Measurements from ENCODE around the gene NR1I2. TPM values are rescaled to one million over a fixed set of nuclear protein-coding genes. Genes with fewer than 3 reads are reported as not detected.

Gene NR1I2
- total RNA-seq, 1 donor from 2014 or later: not detected

GRCh38 chr3:119818937-119819336, 37.0 kb downstream of the NR1I2 start:
- DNase-seq (ENCODE audit: low read depth in 2 of 2): no peak

GRCh38 chr3:119819806-119820205, 37.9 kb downstream of the NR1I2 start:
- DNase-seq (ENCODE audit: low read depth in 2 of 2): peak in 1 of 2 donors; percentile 10

GRCh38 chr3:119825820-119826219, 43.9 kb downstream of the NR1I2 start:
- DNase-seq (ENCODE audit: low read depth in 2 of 2): no peak

GRCh38 chr3:119826711-119827608, 45.1 kb downstream of the NR1I2 start:
- DNase-seq (ENCODE audit: low read depth in 2 of 2): no peak

GRCh38 chr3:119829420-119829819, 47.5 kb downstream of the NR1I2 start:
- no peak for DNase-seq (ENCODE audit: low read depth in 2 of 2)

- DNase-seq (ENCODE audit: low read depth in 2 of 2): peak in 1 of 2 donors; percentile 23
These were observed 49.1 kb downstream of the NR1I2 start for GRCh38 chr3:119831022-119831421.

GRCh38 chr3:119831941-119832371, 50.1 kb downstream of the NR1I2 start:
- DNase-seq (ENCODE audit: low read depth in 2 of 2): peak in 1 of 2 donors; percentile 16

- no peak for DNase-seq (ENCODE audit: low read depth in 2 of 2)
These were observed 53.0 kb downstream of the NR1I2 start for GRCh38 chr3:119834754-119835370.

GRCh38 chr3:119835556-119835955, 53.7 kb downstream of the NR1I2 start:
- DNase-seq (ENCODE audit: low read depth in 2 of 2): no peak

GRCh38 chr3:119841808-119842471, 60.0 kb downstream of the NR1I2 start:
- peak in 1 of 2 donors; percentile 3 for DNase-seq (ENCODE audit: low read depth in 2 of 2)

GRCh38 chr3:119849126-119849525, 67.2 kb downstream of the NR1I2 start:
- no peak for DNase-seq (ENCODE audit: low read depth in 2 of 2)

- DNase-seq (ENCODE audit: low read depth in 2 of 2): no peak
These were observed 74.8 kb downstream of the NR1I2 start for GRCh38 chr3:119856695-119857094.

- no peak for DNase-seq (ENCODE audit: low read depth in 2 of 2)
These were observed 77.1 kb downstream of the NR1I2 start for GRCh38 chr3:119858957-119859356.

- no peak for DNase-seq (ENCODE audit: low read depth in 2 of 2)
These were observed 77.8 kb downstream of the NR1I2 start for GRCh38 chr3:119859728-119860127.

GRCh38 chr3:119861681-119862080, 79.8 kb downstream of the NR1I2 start:
- DNase-seq (ENCODE audit: low read depth in 2 of 2): no peak

- no peak for DNase-seq (ENCODE audit: low read depth in 2 of 2)
These were observed 80.7 kb downstream of the NR1I2 start for GRCh38 chr3:119862616-119863015.

GRCh38 chr3:119864476-119864875, 82.6 kb downstream of the NR1I2 start:
- no peak for DNase-seq (ENCODE audit: low read depth in 2 of 2)

Other genes starting within 250 kb of the NR1I2 start
- under 0.01 TPM in 1 of 2 replicates, not detected in the other for gene CD80, start 222.5 kb upstream of the NR1I2 start, total RNA-seq
- gene ADPRH, start 202.6 kb upstream of the NR1I2 start, total RNA-seq: 6.5 and 11.7 TPM in 2 replicates
- 3.5 and 6.2 TPM in 2 replicates for gene PLA1A, start 184.2 kb upstream of the NR1I2 start, total RNA-seq
- gene POPDC2, start 121.5 kb upstream of the NR1I2 start, total RNA-seq: 0.22 and 0.40 TPM in 2 replicates
- 16.8 and 42.9 TPM in 2 replicates for gene COX17, start 104.7 kb upstream of the NR1I2 start, total RNA-seq
- 0.22 TPM in 1 of 2 replicates, not detected in the other for gene CFAP91, start 79.1 kb upstream of the NR1I2 start, total RNA-seq